Vagina (tissue), 2 donors: ENCODE measurements around the gene CRTAP.

Experiments
- POLR2A ChIP-seq, 2 donors: fragments of 450-650 bp; IDR thresholded peaks; one replicate each; pipeline ENCODE4 v1.6.1; 2017; ENCODE audit warnings: antibody characterized with exemption in 2 of 2, mild to moderate bottlenecking in 2 of 2, moderate library complexity in 2 of 2
- POLR2AphosphoS5 ChIP-seq, 2 donors: sonication (generic); formaldehyde crosslinking; IDR thresholded peaks; one replicate each; pipeline ENCODE4 v1.9.0; 2017; ENCODE audit warnings: antibody characterized with exemption in 2 of 2, mild to moderate bottlenecking in 2 of 2, low read depth in 1 of 2; ENCODE audit not compliant: insufficient read depth in 1 of 2

GRCh38 chr3:33155301-33155700, 41.5 kb downstream of the CRTAP start:
- no peak for TF ChIP-seq POLR2AphosphoS5 (IDR thresholded peaks at IDR 0.05; ENCODE audit: insufficient read depth in 1 of 2, low read depth in 1 of 2)
- TF ChIP-seq POLR2A (IDR thresholded peaks at IDR 0.05): no peak
